22Rv1 (cell line): ENCODE measurements around the gene SMIM35.

Source experiments
- ZFX ChIP-seq: fragments of 450-650 bp; IDR thresholded peaks from 2 replicates; pipeline ENCODE4 v1.6.1; 2017; ENCODE audit warnings: antibody characterized with exemption, borderline replicate concordance
- TF ChIP-seq, protein P1 (sequence below): fragments of 450-650 bp; IDR thresholded peaks from 2 replicates; pipeline ENCODE4 v1.5.1; 2017; ENCODE audit warnings: mild to moderate bottlenecking

DNA sequence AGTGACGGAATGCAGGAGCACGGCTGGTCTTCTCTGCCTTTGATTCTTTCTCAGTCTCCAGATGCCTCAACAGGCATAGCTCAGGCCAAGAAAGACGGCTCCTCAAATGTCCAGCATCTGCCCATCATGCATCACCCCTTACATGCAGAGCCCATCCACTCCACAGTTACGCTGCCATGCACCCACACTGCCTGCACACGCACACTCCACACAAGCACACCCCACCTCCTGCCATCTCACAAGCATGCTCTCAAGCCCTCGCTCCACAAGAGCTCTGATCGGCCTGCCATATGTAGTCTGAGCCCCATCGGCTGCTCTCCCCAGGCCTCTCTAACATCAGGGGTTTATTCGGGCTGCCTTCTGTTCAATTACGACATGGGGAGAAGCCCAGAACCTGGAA, 47.1 kb upstream of the SMIM35 start:
- TF ChIP-seq, protein P1, sequence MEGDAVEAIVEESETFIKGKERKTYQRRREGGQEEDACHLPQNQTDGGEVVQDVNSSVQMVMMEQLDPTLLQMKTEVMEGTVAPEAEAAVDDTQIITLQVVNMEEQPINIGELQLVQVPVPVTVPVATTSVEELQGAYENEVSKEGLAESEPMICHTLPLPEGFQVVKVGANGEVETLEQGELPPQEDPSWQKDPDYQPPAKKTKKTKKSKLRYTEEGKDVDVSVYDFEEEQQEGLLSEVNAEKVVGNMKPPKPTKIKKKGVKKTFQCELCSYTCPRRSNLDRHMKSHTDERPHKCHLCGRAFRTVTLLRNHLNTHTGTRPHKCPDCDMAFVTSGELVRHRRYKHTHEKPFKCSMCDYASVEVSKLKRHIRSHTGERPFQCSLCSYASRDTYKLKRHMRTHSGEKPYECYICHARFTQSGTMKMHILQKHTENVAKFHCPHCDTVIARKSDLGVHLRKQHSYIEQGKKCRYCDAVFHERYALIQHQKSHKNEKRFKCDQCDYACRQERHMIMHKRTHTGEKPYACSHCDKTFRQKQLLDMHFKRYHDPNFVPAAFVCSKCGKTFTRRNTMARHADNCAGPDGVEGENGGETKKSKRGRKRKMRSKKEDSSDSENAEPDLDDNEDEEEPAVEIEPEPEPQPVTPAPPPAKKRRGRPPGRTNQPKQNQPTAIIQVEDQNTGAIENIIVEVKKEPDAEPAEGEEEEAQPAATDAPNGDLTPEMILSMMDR = no peak
- TF ChIP-seq ZFX = no peak
